Left lung (tissue), 10 donors: ENCODE measurements around the gene SRSF8. TPM values are rescaled to one million over a fixed set of nuclear protein-coding genes. Genes with fewer than 3 reads are reported as not detected.

Experiments
- ATAC-seq: fragments of 200-7000 bp; cut with Tn5 transposase; one replicate; pipeline ENCODE4 v1.9.1; 2020; ENCODE audit warnings: moderate library complexity
- DNase-seq, 4 donors: peaks; one replicate each; pipeline ENCODE4 v3.0.0-alpha.2; 2013 to 2020
- H3K27ac ChIP-seq, 2 donors: fragments of 200-600 bp; sonication (generic) in 1 of 2; one replicate each; pipeline versions ENCODE4 v1.5.0 to v1.8.0; 2020 to 2021
- H3K27me3 ChIP-seq, 2 donors: fragments of 200-600 bp; sonication (generic) in 1 of 2; one replicate each; pipeline versions ENCODE4 v1.5.0 to v1.8.0; 2020 to 2021
- H3K36me3 ChIP-seq, 2 donors: fragments of 200-600 bp; sonication (generic) in 1 of 2; one replicate each; pipeline versions ENCODE4 v1.5.0 to v1.8.0; 2020 to 2021
- H3K4me1 ChIP-seq, 2 donors: fragments of 200-600 bp; one replicate each; pipeline ENCODE4 v1.8.0; 2021
- H3K4me3 ChIP-seq, 2 donors: fragments of 200-600 bp; sonication (generic) in 1 of 2; one replicate each; pipeline versions ENCODE4 v1.5.0 to v1.8.0; 2020 to 2021; ENCODE audit warnings: mild to moderate bottlenecking in 1 of 2
- H3K9me3 ChIP-seq, 2 donors: fragments of 200-600 bp; sonication (generic) in 1 of 2; one replicate each; pipeline versions ENCODE4 v1.5.0 to v1.8.0; 2020 to 2021
- CTCF ChIP-seq, 2 donors: fragments of 200-600 bp; sonication (generic) in 1 of 2; IDR thresholded peaks; one replicate each; pipeline versions ENCODE4 v1.5.0 to v1.8.0; 2021; ENCODE audit warnings: antibody characterized with exemption in 2 of 2
- intact Hi-C, 2 donors: fragments of 100-400 bp; cut with DNase I; formaldehyde crosslinking; loops; one replicate each; pipeline versions ENCODE4 v1.11.2 to v1.14.2; 2022
- polyA plus RNA-seq, 6 donors: library from polyadenylated mRNA; unstranded; fragments of 120-200 nt; gene quantifications; one replicate each; pipeline ENCODE4 v1.2.1, GENCODE V29; 2013; ENCODE audit not compliant: insufficient read length in 6 of 6
- total RNA-seq, 2 donors: library from RNA; stranded (reverse); fragmentation: NEBNext Ultra II Directional; extraction: Animal tissue kit (Norgen Biotek cat#: 25700); gene quantifications; one replicate each; pipeline ENCODE4 v1.2.1, GENCODE V29; 2021
- donor health status: DM: no; HTN: yes; CAD: no.
- donor health status: DM: no; HTN: no; CAD: no.

The SRSF8 gene
- total and polyA plus RNA-seq, 8 donors, result 27.5 to 48.4 (median 44.4) TPM

GRCh38 chr11:95067841-95068219 is 1.1 kb downstream of the SRSF8 start:
- Histone ChIP-seq H3K27me3 (no peaks in the 10 kb centered on the region), H3K36me3 (no peaks in the 10 kb centered on the region), H3K27ac (peak overlapping the region; percentile 96 to 97), H3K9me3 (no peaks in the 10 kb centered on the region), H3K4me3 (peak overlapping the region; percentile 65 to 67), H3K4me1 (peaks cover 7 to 28% of the 10 kb centered on the region in 2 donors)
- ATAC-seq (peak; percentile 31), DNase-seq (no peak)
- no peak for TF ChIP-seq CTCF (IDR thresholded peaks at IDR 0.05)
- intact Hi-C loops, result no loop called here

- Histone ChIP-seq H3K4me3 (peak overlapping the region; percentile 65 to 67), H3K36me3 (no peaks in the 10 kb centered on the region), H3K4me1 (peaks cover 7 to 28% of the 10 kb centered on the region in 2 donors), H3K9me3 (no peaks in the 10 kb centered on the region), H3K27ac (peak overlapping the region; percentile 96 to 97), H3K27me3 (no peaks in the 10 kb centered on the region)
- intact Hi-C loops, result no loop called here
- ATAC-seq, result peak; percentile 85
- peak in 3 of 4 donors; percentile 56 to 83 (median 80) for DNase-seq
- TF ChIP-seq CTCF (IDR thresholded peaks at IDR 0.05), result no peak
These were observed 1.8 kb downstream of the SRSF8 start for GRCh38 chr11:95068549-95068948.

GRCh38 chr11:95070471-95070870 is 3.8 kb downstream of the SRSF8 start:
- no peak for TF ChIP-seq CTCF (IDR thresholded peaks at IDR 0.05)
- H3K4me1 ChIP-seq, result peaks cover 11 to 40% of the 10 kb centered on the region in 2 donors
- DNase-seq (no peak), ATAC-seq (no peak)
- H3K9me3 ChIP-seq, result no peaks in the 10 kb centered on the region
- no peak overlapping the region for H3K4me3 ChIP-seq
- intact Hi-C loops, result loop anchor here in 1 of 2 donors (5.0 kb wide), 1 partner anchor 77 kb away; no protein-coding TSS in a partner anchor
- no peaks in the 10 kb centered on the region for H3K36me3 ChIP-seq
- H3K27me3 ChIP-seq, result no peaks in the 10 kb centered on the region
- H3K27ac ChIP-seq, result no peak overlapping the region

- no peak for TF ChIP-seq CTCF (IDR thresholded peaks at IDR 0.05)
- Histone ChIP-seq H3K27ac (no peak overlapping the region), H3K27me3 (no peaks in the 10 kb centered on the region), H3K9me3 (no peaks in the 10 kb centered on the region), H3K36me3 (no peaks in the 10 kb centered on the region), H3K4me3 (no peak overlapping the region), H3K4me1 (peaks cover 19 to 55% of the 10 kb centered on the region in 2 donors)
- no peak for DNase-seq
- no peak for ATAC-seq
- intact Hi-C loops, result loop anchor here in 1 of 2 donors (5.0 kb wide), 1 partner anchor 74 kb away; no protein-coding TSS in a partner anchor
These were observed 6.2 kb downstream of the SRSF8 start for GRCh38 chr11:95072948-95073347.

GRCh38 chr11:95074792-95075563 is 8.3 kb downstream of the SRSF8 start:
- ATAC-seq (peak; percentile 44), DNase-seq (peak in 3 of 4 donors; percentile 47 to 65 (median 50))
- Histone ChIP-seq H3K27ac (peak overlapping the region; percentile 39 to 48), H3K36me3 (no peaks in the 10 kb centered on the region), H3K4me3 (no peak overlapping the region), H3K27me3 (no peaks in the 10 kb centered on the region), H3K4me1 (peaks cover 12 to 34% of the 10 kb centered on the region in 2 donors), H3K9me3 (no peaks in the 10 kb centered on the region)
- intact Hi-C loops, result loop anchor here in 1 of 2 donors (5.0 kb wide), 1 partner anchor 72 kb away; no protein-coding TSS in a partner anchor
- TF ChIP-seq CTCF (IDR thresholded peaks at IDR 0.05), result no peak
